Lung (tissue), 12 donors: Measurements from ENCODE around the gene FUT8. TPM values are rescaled to one million over a fixed set of nuclear protein-coding genes. Genes with fewer than 3 reads are reported as not detected.

Experiments
- ATAC-seq: fragments of 200-7000 bp; cut with Tn5 transposase; one replicate; pipeline ENCODE4 v1.9.1; 2020; ENCODE audit warnings: moderate number of reproducible peaks; ENCODE audit not compliant: insufficient read depth, low FRiP score
- DNase-seq, 3 donors: peaks; one replicate each; pipeline ENCODE4 v3.0.0-alpha.2; 2013 to 2017
- H3K27ac ChIP-seq, 2 donors: one replicate each; pipeline ENCODE4 v1.5.1; 2013; ENCODE audit warnings: mild to moderate bottlenecking in 2 of 2, moderate library complexity in 2 of 2, control low read depth in 1 of 2, inconsistent platforms in 1 of 2, low read depth in 1 of 2, low read length in 1 of 2
- H3K27me3 ChIP-seq, 3 donors: one replicate each; pipeline ENCODE4 v1.5.1; 2013; ENCODE audit warnings: low read length in 2 of 3; ENCODE audit not compliant: control insufficient read depth in 3 of 3, insufficient read depth in 3 of 3
- H3K36me3 ChIP-seq, 4 donors: one replicate each; pipeline ENCODE4 v1.5.1; 2013; ENCODE audit warnings: low read length in 4 of 4, mild to moderate bottlenecking in 1 of 4, moderate library complexity in 1 of 4; ENCODE audit not compliant: control insufficient read depth in 4 of 4, insufficient read depth in 4 of 4
- H3K4me1 ChIP-seq, 5 donors: one replicate each; pipeline ENCODE4 v1.5.1; 2013; ENCODE audit warnings: low read length in 5 of 5, mild to moderate bottlenecking in 2 of 5, moderate library complexity in 1 of 5; ENCODE audit not compliant: control insufficient read depth in 5 of 5, insufficient read depth in 5 of 5
- H3K4me3 ChIP-seq: one replicate; pipeline ENCODE4 v1.5.1; 2013; ENCODE audit warnings: mild to moderate bottlenecking, control low read depth, moderate library complexity
- H3K9ac ChIP-seq, 2 donors: one replicate each; pipeline ENCODE4 v1.5.1; 2013; ENCODE audit warnings: low read length in 2 of 2, control low read depth in 1 of 2; ENCODE audit not compliant: insufficient read depth in 1 of 2
- H3K9me3 ChIP-seq, 4 donors: one replicate each; pipeline ENCODE4 v1.5.1; 2013; ENCODE audit warnings: low read length in 3 of 4, mild to moderate bottlenecking in 1 of 4, moderate library complexity in 1 of 4; ENCODE audit not compliant: control insufficient read depth in 4 of 4, insufficient read depth in 3 of 4
- CTCF ChIP-seq: IDR thresholded peaks from 2 replicates; pipeline ENCODE4 v1.5.1; 2012; ENCODE audit warnings: mild to moderate bottlenecking; ENCODE audit errors: control extremely low read depth, extremely low read depth
- WGBS, 2 donors: extraction: QIAGEN DNeasy Blood & Tissue Kit; methylation state at CpG; one replicate each; pipeline ENCODE4 v1.1.7; 2013; 5-methylcytosine and 5-hydroxymethylcytosine counted together
- polyA plus RNA-seq, 2 donors: library from polyadenylated mRNA; stranded (reverse); fragments of 200-250 nt; gene quantifications; one replicate each; pipeline ENCODE4 v1.2.1, GENCODE V29; 2013
- total RNA-seq, 2 donors: library from RNA; depleted of rRNA in 1 of 2; stranded (reverse); fragments of >200 nt in 1 of 2; gene quantifications; one replicate each; pipeline ENCODE4 v1.2.1, GENCODE V29; 2014 to 2021
- donor health status: control.
- donor health status: control.
- donor health status: Bipolar disorder and iron deficiency.
- donor health status: healthy.
- donor health status: DM: yes; HTN: yes; CAD: no.

The FUT8 gene
- total and polyA plus RNA-seq, 4 donors: 9.9 to 98.5 (median 25.8) TPM

GRCh38 chr14:65496178-65496993 lies 83.9 kb downstream of the FUT8 start:
- no peaks in the 10 kb centered on the region for H3K27me3 ChIP-seq
- H3K9ac ChIP-seq: no peak overlapping the region
- WGBS, 2 donors: 93 to 95% methylated on average over 6 of the region's 6 CpGs
- H3K27ac ChIP-seq: no peak overlapping the region
- H3K4me3 ChIP-seq: no peak overlapping the region
- ATAC-seq (no peak), DNase-seq (no peak)
- no peak for TF ChIP-seq CTCF
- H3K4me1 ChIP-seq: peaks cover 0 to 2% (median 0%) of the 10 kb centered on the region in 5 donors
- H3K9me3 ChIP-seq: peaks cover 0 to 3% (median 0%) of the 10 kb centered on the region in 4 donors
- H3K36me3 ChIP-seq: no peaks in the 10 kb centered on the region

- H3K4me3 ChIP-seq: no peak overlapping the region
- no peak overlapping the region for H3K27ac ChIP-seq
- peaks cover 0 to 3% (median 0%) of the 10 kb centered on the region in 4 donors for H3K9me3 ChIP-seq
- no peak overlapping the region for H3K9ac ChIP-seq
- peaks cover 0 to 2% (median 0%) of the 10 kb centered on the region in 5 donors for H3K4me1 ChIP-seq
- TF ChIP-seq CTCF: no peak
- H3K27me3 ChIP-seq: no peaks in the 10 kb centered on the region
- DNase-seq: no peak
- no peak for ATAC-seq
- H3K36me3 ChIP-seq: no peaks in the 10 kb centered on the region
These were observed 86.6 kb downstream of the FUT8 start for GRCh38 chr14:65499138-65499537.

- ATAC-seq (no peak), DNase-seq (no peak)
- WGBS, 2 donors: 98 to 99% methylated on average over 4 of the region's 4 CpGs
- Histone ChIP-seq H3K27ac (no peak overlapping the region), H3K9ac (no peak overlapping the region), H3K27me3 (no peaks in the 10 kb centered on the region), H3K36me3 (no peaks in the 10 kb centered on the region), H3K9me3 (peaks cover 0 to 3% (median 0%) of the 10 kb centered on the region in 4 donors), H3K4me1 (peaks cover 0 to 2% (median 0%) of the 10 kb centered on the region in 5 donors), H3K4me3 (no peak overlapping the region)
- TF ChIP-seq CTCF: no peak
These were observed 87.5 kb downstream of the FUT8 start for GRCh38 chr14:65500075-65500474.
